GM18498 (cell line): Measurements from ENCODE around the gene S100A3.
"Not testable (repeated sequence)": the region's sequence is repeated elsewhere in the genome, so short reads cannot be mapped to it uniquely, and the experiment has no call there.

ENCODE experiments used
- ATAC-seq: cut with Tn5 transposase; IDR thresholded peaks from one replicate; pipeline ENCODE4 v1.9.1; 2021; ENCODE audit warnings: mild to moderate bottlenecking, moderate library complexity; ENCODE audit not compliant: unreplicated experiment

Gene S100A3

GRCh38 chr1:153569465-153569864, 20.4 kb upstream of the S100A3 start:
- no peak for ATAC-seq

GRCh38 chr1:153568367-153569099, 19.5 kb upstream of the S100A3 start:
- ATAC-seq: no peak

- no peak for ATAC-seq
Measured at GRCh38 chr1:153567621-153568366, 18.7 kb upstream of the S100A3 start.

- ATAC-seq: peak; percentile 37
Measured at GRCh38 chr1:153566414-153567371, 17.6 kb upstream of the S100A3 start.

- peak; percentile 55 for ATAC-seq
Measured at GRCh38 chr1:153565529-153566374, 16.7 kb upstream of the S100A3 start, which contains the start of gene S100A2. Gene S100A2, minus strand, starts transcription at chr1:153565844. Its CDS starts 1,967 bp downstream, at chr1:153563877.

GRCh38 chr1:153563991-153564390, 14.9 kb upstream of the S100A3 start:
- ATAC-seq: no peak

- no peak for ATAC-seq
Measured at GRCh38 chr1:153563483-153563901, 14.4 kb upstream of the S100A3 start.

GRCh38 chr1:153562021-153562420, 13.0 kb upstream of the S100A3 start:
- not testable (repeated sequence) for ATAC-seq

GRCh38 chr1:153561466-153561985, 12.5 kb upstream of the S100A3 start:
- no peak for ATAC-seq

GRCh38 chr1:153560771-153561465, 11.9 kb upstream of the S100A3 start:
- ATAC-seq: no peak

- no peak for ATAC-seq
Measured at GRCh38 chr1:153560241-153560640, 11.2 kb upstream of the S100A3 start.

GRCh38 chr1:153557877-153558276, 8.8 kb upstream of the S100A3 start:
- no peak for ATAC-seq

GRCh38 chr1:153556348-153556747, 7.3 kb upstream of the S100A3 start:
- no peak for ATAC-seq

- no peak for ATAC-seq
Measured at GRCh38 chr1:153553830-153554541, 4.9 kb upstream of the S100A3 start.

- no peak for ATAC-seq
Measured at GRCh38 chr1:153553096-153553495, 4.0 kb upstream of the S100A3 start.

GRCh38 chr1:153552335-153552734, 3.3 kb upstream of the S100A3 start:
- no peak for ATAC-seq

- no peak for ATAC-seq
Measured at GRCh38 chr1:153550827-153551500, 1.9 kb upstream of the S100A3 start.

- no peak for ATAC-seq
Measured at GRCh38 chr1:153550398-153550758, 1.3 kb upstream of the S100A3 start.
